CD4-positive, CD25-positive, alpha-beta regulatory T cell (primary cell): ENCODE data around the gene MCUR1. TPM values are rescaled to one million over a fixed set of nuclear protein-coding genes. Genes with fewer than 3 reads are reported as not detected.

Source experiments
- ATAC-seq, 2 donors: fragments of 150-1000 bp; cut with Tn5 transposase; one replicate each; pipeline ENCODE4 v1.10.0; 2021; ENCODE audit warnings: low read depth in 2 of 2, moderate number of reproducible peaks in 2 of 2, moderate library complexity in 1 of 2
- DNase-seq, 3 donors: peaks; one replicate each; pipeline versions ENCODE4 v3.0.0 to v3.0.0-alpha.2; 2012 to 2022; ENCODE audit warnings: mixed read lengths in 1 of 3
- H3K27ac ChIP-seq: one replicate; pipeline ENCODE4 v1.7.0; 2013; ENCODE audit warnings: mild to moderate bottlenecking, low read length; ENCODE audit not compliant: insufficient read depth, poor library complexity, severe bottlenecking
- H3K27me3 ChIP-seq: one replicate; pipeline ENCODE4 v1.7.0; 2013; ENCODE audit warnings: low read length; ENCODE audit not compliant: control insufficient read depth, insufficient read depth
- H3K36me3 ChIP-seq: one replicate; pipeline ENCODE4 v1.7.0; 2013; ENCODE audit warnings: mild to moderate bottlenecking, low read length, moderate library complexity; ENCODE audit not compliant: control insufficient read depth, insufficient read depth
- H3K4me1 ChIP-seq: 2 replicates; pipeline ENCODE4 v1.7.0; 2013; ENCODE audit warnings: mild to moderate bottlenecking, low read length; ENCODE audit not compliant: insufficient read depth, control insufficient read depth, poor library complexity, severe bottlenecking
- H3K4me3 ChIP-seq: one replicate; pipeline ENCODE4 v1.7.0; 2013; ENCODE audit warnings: low read depth, mild to moderate bottlenecking, low read length, moderate library complexity
- H3K9me3 ChIP-seq, 2 experiments: 1 replicate in 1 of 2; 2 replicates in 1 of 2; pipeline ENCODE4 v1.7.0; 2013; ENCODE audit warnings: low read length in 2 of 2, mild to moderate bottlenecking in 1 of 2, moderate library complexity in 1 of 2; ENCODE audit not compliant: control insufficient read depth in 2 of 2
- H3K27ac Mint-ChIP-seq, 3 donors: one replicate each; pipeline ENCODE4 v1.8.0; 2020 to 2022; ENCODE audit warnings: mild to moderate bottlenecking in 3 of 3, mixed read lengths in 3 of 3, moderate library complexity in 2 of 3
- H3K27me3 Mint-ChIP-seq: one replicate; pipeline ENCODE4 v1.8.0; 2022; ENCODE audit warnings: mild to moderate bottlenecking, mixed read lengths
- H3K36me3 Mint-ChIP-seq: one replicate; pipeline ENCODE4 v1.8.0; 2020; ENCODE audit warnings: mixed read lengths
- H3K4me1 Mint-ChIP-seq, 4 donors: one replicate each; pipeline ENCODE4 v1.8.0; 2020 to 2022; ENCODE audit warnings: mixed read lengths in 4 of 4, mild to moderate bottlenecking in 1 of 4
- H3K4me3 Mint-ChIP-seq, 4 donors: one replicate each; pipeline ENCODE4 v1.8.0; 2020 to 2022; ENCODE audit warnings: mild to moderate bottlenecking in 4 of 4, mixed read lengths in 4 of 4, moderate library complexity in 3 of 4
- H3K9me3 Mint-ChIP-seq, 7 donors: one replicate each; pipeline ENCODE4 v1.8.0; 2020 to 2022; ENCODE audit warnings: mixed read lengths in 7 of 7, mild to moderate bottlenecking in 3 of 7, moderate library complexity in 2 of 7
- polyA plus RNA-seq, 4 donors: library from polyadenylated mRNA; unstranded; fragments of 300-500 nt; fragmentation: Illumina TruSeq; gene quantifications; one replicate each; pipeline ENCODE4 v1.2.3, GENCODE V29; 2021
- total RNA-seq: library from RNA; stranded (reverse); gene quantifications from one replicate; pipeline ENCODE4 v1.2.3, GENCODE V29; 2022

Gene MCUR1
- total and polyA plus RNA-seq, 5 donors from 2014 or later = 4.7 to 9.8 (median 8.4) TPM

DNA sequence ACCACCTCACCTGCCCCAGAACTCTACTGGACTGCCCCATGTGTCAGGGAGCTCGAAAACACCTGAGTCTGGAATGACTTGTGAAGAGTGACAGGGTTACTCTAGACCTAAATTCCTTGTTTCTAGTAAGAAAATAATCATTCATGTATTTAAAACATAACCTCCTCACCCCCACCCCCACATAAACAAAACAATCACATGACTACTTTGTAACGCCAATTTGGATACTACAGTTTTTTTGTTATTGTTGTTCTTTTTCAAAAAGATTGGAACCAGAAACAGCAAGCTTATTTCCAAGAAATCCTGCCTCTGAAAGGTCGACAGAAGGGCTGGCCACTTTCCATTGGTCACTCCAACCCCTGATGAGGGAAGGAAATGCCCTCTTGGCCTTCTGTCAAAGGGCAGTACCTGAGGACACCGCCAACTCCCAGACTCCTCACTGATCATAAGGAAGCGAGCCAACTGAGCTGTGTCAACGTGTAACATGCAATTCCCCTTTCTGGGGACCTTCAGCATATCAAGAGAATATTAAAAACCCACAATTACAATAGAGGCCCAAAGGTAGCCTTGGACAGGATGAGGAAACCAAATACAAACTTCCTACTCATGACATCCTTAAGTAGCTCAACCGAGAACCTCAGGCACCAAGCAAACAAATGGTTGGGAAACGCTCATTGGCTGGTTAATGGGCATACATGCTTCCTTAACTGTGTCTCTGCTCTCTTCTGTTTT is 2.6 kb downstream of the MCUR1 start:
- H3K27ac Mint-ChIP-seq = peak overlapping the region in 2 of 3 donors; percentile 63 to 76
- no peaks in the 10 kb centered on the region for H3K9me3 Mint-ChIP-seq
- H3K27me3 Mint-ChIP-seq = no peaks in the 10 kb centered on the region
- peaks cover 16% of the 10 kb centered on the region for H3K36me3 Mint-ChIP-seq
- no peak for ATAC-seq
- Histone ChIP-seq H3K9me3 (no peaks in the 10 kb centered on the region), H3K4me3 (no peak overlapping the region), H3K36me3 (no peaks in the 10 kb centered on the region), H3K4me1 (peaks cover 20% of the 10 kb centered on the region), H3K27ac (no peak overlapping the region), H3K27me3 (no peaks in the 10 kb centered on the region)
- no peak for DNase-seq
- peaks cover 19 to 52% (median 39%) of the 10 kb centered on the region in 4 donors for H3K4me1 Mint-ChIP-seq
- peak overlapping the region; percentile 89 to 96 (median 90) for H3K4me3 Mint-ChIP-seq

DNA sequence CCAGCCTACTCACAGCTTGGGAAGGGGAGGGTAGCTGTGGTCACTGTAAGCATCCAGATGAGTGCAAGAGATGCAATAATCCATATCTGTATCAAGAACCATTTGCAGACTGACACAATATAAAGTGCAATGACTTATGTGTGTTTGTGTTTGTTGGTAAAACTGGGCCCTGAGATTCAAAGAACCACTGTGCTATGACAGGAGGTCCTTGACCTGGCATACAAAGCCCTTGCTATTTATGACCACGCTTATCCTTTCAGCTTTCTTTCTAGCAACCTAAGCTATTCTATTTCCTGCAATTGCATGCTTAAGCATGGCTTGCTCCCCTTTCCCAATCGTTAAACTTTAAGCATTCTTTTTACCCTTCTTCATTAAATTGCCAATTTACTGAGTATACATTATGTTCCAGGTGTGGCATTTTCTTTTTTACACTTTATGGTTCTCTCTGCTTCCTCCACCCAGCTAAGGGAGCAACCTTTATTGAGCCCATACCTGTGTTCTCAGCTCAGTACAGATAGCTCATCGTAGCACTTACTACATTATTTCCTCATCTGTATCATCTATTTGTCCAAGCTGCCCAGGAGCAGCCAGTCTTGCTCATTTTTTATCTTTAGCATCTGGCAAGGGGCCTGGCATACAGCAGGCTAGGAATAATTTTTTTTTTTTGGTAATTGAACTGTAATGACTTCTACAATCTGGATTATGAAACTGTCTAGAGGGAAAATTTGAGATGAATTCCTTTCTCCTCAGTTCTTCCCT is 3.5 kb downstream of the MCUR1 start:
- no peak for ATAC-seq
- peaks cover 19 to 53% (median 40%) of the 10 kb centered on the region in 4 donors for H3K4me1 Mint-ChIP-seq

DNA sequence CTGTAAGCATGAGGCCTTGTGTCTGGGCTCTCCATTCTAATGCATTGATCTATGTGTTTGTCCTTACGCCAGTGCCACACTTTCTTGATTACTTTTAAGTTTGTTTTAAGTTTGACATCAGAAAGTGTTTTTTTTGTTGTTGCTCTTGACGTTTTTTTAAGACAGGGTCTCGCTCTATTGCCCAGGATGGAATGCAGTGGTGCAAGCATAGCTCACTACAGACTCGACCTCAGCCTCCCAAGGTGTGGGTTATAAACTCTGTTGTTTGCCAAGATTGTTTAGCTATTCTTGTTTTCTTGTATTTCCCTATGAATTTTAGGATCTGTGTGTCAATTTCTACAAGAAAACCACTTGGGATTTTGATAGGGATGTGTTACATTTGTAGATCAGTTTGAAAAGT is 5.6 kb downstream of the MCUR1 start:
- Histone ChIP-seq H3K27me3 (no peaks in the 10 kb centered on the region), H3K36me3 (peaks cover 6% of the 10 kb centered on the region), H3K4me1 (peaks cover 14% of the 10 kb centered on the region), H3K9me3 (no peaks in the 10 kb centered on the region), H3K4me3 (no peak overlapping the region), H3K27ac (no peak overlapping the region)
- H3K27me3 Mint-ChIP-seq = no peaks in the 10 kb centered on the region
- H3K9me3 Mint-ChIP-seq = no peaks in the 10 kb centered on the region
- H3K4me1 Mint-ChIP-seq = peaks cover 19 to 49% (median 36%) of the 10 kb centered on the region in 4 donors
- no peak overlapping the region for H3K4me3 Mint-ChIP-seq
- DNase-seq (no peak), ATAC-seq (no peak)
- peak overlapping the region in 1 of 3 donors; percentile 54 for H3K27ac Mint-ChIP-seq
- peaks cover 24% of the 10 kb centered on the region for H3K36me3 Mint-ChIP-seq

More for the DNA sequence above, 3.5 kb downstream of the MCUR1 start:
- Histone ChIP-seq H3K4me1 (peaks cover 20% of the 10 kb centered on the region), H3K27ac (no peak overlapping the region), H3K9me3 (no peaks in the 10 kb centered on the region), H3K4me3 (no peak overlapping the region), H3K27me3 (no peaks in the 10 kb centered on the region), H3K36me3 (no peaks in the 10 kb centered on the region)
- Mint-ChIP-seq H3K27me3 (no peaks in the 10 kb centered on the region), H3K4me3 (peak overlapping the region in 1 of 4 donors; percentile 96), H3K36me3 (peaks cover 16% of the 10 kb centered on the region), H3K9me3 (no peaks in the 10 kb centered on the region), H3K27ac (peak overlapping the region; percentile 8 to 63 (median 13))
- DNase-seq = no peak

DNA sequence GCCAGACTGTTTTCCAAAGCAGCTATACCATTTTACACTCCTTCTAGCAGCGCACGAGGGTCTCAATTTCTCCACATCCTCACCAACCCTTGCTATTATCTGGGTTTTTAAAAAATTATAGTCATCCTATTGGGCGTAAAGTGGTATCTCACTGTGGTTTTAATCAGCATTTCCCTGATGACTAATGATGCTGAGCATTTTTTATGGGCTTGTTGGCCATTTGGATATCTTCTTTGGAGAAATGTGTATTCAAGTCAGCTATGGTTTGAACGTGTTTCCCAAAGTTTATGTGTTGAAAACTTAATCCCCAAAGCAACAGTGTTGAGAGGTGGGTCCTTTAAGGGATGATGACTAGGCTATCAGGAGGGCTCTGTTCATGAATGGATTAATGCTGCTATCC is 6.7 kb downstream of the MCUR1 start:
- Histone ChIP-seq H3K36me3 (peaks cover 6% of the 10 kb centered on the region), H3K9me3 (no peaks in the 10 kb centered on the region), H3K27me3 (no peaks in the 10 kb centered on the region), H3K4me3 (no peak overlapping the region), H3K4me1 (peaks cover 3% of the 10 kb centered on the region), H3K27ac (no peak overlapping the region)
- Mint-ChIP-seq H3K36me3 (peaks cover 29% of the 10 kb centered on the region), H3K27me3 (no peaks in the 10 kb centered on the region), H3K27ac (no peak overlapping the region), H3K9me3 (no peaks in the 10 kb centered on the region), H3K4me3 (no peak overlapping the region), H3K4me1 (peaks cover 15 to 40% (median 30%) of the 10 kb centered on the region in 4 donors)
- no peak for DNase-seq
- ATAC-seq = no peak

DNA sequence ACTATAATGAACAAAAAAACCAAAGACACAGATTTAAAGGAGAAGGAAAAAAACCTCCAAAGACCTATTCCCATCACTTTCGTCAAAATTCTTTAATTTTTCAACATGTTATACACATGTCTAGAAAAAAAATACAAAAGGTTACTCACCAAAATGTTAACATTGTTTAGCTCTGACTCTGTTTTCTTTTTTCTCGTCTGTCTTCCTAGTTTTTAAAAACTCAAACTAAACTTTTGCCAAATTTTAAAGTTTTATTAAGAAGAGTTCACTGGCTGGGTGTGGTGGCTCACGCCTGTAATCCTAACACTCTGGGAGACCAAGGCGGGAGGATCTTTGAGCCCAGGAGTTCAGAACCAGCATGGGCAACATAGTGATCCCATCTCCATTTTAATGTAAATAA is 10.8 kb downstream of the MCUR1 start:
- Mint-ChIP-seq H3K27ac (no peak overlapping the region), H3K9me3 (no peaks in the 10 kb centered on the region), H3K4me1 (peaks cover 0 to 14% (median 6%) of the 10 kb centered on the region in 4 donors), H3K4me3 (no peak overlapping the region), H3K27me3 (no peaks in the 10 kb centered on the region), H3K36me3 (peaks cover 32% of the 10 kb centered on the region)
- no peak overlapping the region for H3K4me3 ChIP-seq
- DNase-seq (no peak), ATAC-seq (no peak)
- no peaks in the 10 kb centered on the region for H3K9me3 ChIP-seq
- H3K27ac ChIP-seq = no peak overlapping the region
- H3K36me3 ChIP-seq = peaks cover 35% of the 10 kb centered on the region
- H3K27me3 ChIP-seq = no peaks in the 10 kb centered on the region
- H3K4me1 ChIP-seq = no peaks in the 10 kb centered on the region

DNA sequence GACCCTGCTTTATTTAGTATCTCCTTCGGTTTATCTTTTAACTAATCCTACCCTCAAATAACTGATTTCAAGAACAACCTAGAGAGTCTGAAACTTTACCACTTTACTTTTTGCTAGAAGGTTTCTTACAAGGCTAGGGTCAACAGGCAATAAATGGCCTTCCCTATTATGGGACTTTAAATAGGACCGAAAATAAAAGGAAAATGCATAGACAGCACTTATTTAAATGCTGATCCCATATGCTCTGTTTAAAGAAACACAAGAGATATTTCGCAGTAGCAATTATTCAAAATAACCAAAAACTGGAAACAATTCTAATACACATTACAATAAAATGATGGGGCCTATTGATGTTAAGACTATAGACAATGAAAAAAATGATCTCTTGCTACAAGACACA is 13.7 kb downstream of the MCUR1 start:
- ATAC-seq = no peak
- Histone ChIP-seq H3K27me3 (no peaks in the 10 kb centered on the region), H3K9me3 (no peaks in the 10 kb centered on the region), H3K36me3 (peaks cover 37% of the 10 kb centered on the region), H3K27ac (no peak overlapping the region), H3K4me3 (no peak overlapping the region), H3K4me1 (no peaks in the 10 kb centered on the region)
- H3K9me3 Mint-ChIP-seq = no peaks in the 10 kb centered on the region
- H3K4me1 Mint-ChIP-seq = peaks cover 0 to 3% (median under 1%) of the 10 kb centered on the region in 4 donors
- no peak overlapping the region for H3K4me3 Mint-ChIP-seq
- peak overlapping the region in 1 of 3 donors; percentile 28 for H3K27ac Mint-ChIP-seq
- peaks cover 19% of the 10 kb centered on the region for H3K36me3 Mint-ChIP-seq
- no peaks in the 10 kb centered on the region for H3K27me3 Mint-ChIP-seq
- DNase-seq = no peak

DNA sequence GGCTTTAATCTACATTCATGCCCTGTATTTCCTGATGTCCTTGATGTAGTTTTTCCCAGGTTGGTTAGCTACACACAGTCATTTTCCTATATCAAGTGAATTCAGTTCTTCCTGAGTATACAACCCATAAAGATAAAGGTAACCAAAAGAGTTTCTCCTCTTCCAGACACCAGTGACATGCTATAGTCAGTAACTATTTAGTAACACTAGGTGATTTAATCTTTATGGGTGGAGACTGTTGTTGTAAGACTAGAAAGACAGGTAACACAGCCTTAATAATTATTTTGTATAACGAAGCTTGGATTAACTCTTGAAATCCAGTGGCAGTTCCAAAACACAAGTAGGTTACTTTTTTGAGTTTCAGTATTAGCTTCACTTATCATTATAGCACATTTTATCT is 17.6 kb downstream of the MCUR1 start:
- H3K27ac ChIP-seq = no peak overlapping the region
- Mint-ChIP-seq H3K4me1 (peaks cover 4 to 13% (median 6%) of the 10 kb centered on the region in 4 donors), H3K27ac (peak overlapping the region in 1 of 3 donors; percentile 15), H3K27me3 (no peaks in the 10 kb centered on the region), H3K36me3 (peaks cover 15% of the 10 kb centered on the region), H3K4me3 (no peak overlapping the region), H3K9me3 (no peaks in the 10 kb centered on the region)
- H3K36me3 ChIP-seq = peaks cover 31% of the 10 kb centered on the region
- H3K9me3 ChIP-seq = no peaks in the 10 kb centered on the region
- H3K4me1 ChIP-seq = peaks cover 4% of the 10 kb centered on the region
- no peak for DNase-seq
- ATAC-seq = no peak
- H3K27me3 ChIP-seq = no peaks in the 10 kb centered on the region
- no peak overlapping the region for H3K4me3 ChIP-seq
